Right lobe of liver (tissue), 4 donors: Measurements from ENCODE around the gene KATNAL1.

Experiments
- POLR2A ChIP-seq: fragments of 450-650 bp; IDR thresholded peaks from one replicate; pipeline ENCODE4 v1.6.1; 2017; ENCODE audit warnings: antibody characterized with exemption, mild to moderate bottlenecking
- TF ChIP-seq, protein P1 (sequence below), 4 donors: fragments of 200-600 bp in 3 of 4; fragments of 450-650 bp in 1 of 4; IDR thresholded peaks; one replicate each; pipeline versions ENCODE4 v1.5.1 to v1.8.0; 2016 to 2022; ENCODE audit warnings: antibody characterized with exemption in 4 of 4, mild to moderate bottlenecking in 2 of 4
- donor health status: DM: no; HTN: no; CAD: no.
- donor health status: DM: no; HTN: no; CAD: no.
- donor health status: DM: no; HTN: yes; CAD: no.

DNA sequence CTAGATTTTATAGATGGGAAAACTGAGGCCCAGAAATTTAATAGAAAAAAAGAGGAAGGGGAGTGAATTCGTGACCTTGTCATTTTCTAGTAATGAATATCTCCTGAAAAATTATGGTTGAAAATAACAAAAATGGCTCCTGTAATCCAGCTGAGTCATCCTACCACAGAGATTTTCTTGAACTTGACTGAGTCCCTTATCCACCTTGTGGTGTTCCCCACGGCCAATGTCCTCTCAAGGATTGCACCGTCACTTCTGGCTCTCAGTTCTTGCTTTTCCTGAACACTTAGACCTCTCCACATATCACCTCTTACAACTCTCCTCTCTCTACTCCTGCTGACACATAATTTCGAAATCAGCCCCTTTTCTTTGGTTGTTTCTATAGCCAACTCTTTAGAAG, 1.2 kb upstream of the KATNAL1 start:
- TF ChIP-seq, protein P1, sequence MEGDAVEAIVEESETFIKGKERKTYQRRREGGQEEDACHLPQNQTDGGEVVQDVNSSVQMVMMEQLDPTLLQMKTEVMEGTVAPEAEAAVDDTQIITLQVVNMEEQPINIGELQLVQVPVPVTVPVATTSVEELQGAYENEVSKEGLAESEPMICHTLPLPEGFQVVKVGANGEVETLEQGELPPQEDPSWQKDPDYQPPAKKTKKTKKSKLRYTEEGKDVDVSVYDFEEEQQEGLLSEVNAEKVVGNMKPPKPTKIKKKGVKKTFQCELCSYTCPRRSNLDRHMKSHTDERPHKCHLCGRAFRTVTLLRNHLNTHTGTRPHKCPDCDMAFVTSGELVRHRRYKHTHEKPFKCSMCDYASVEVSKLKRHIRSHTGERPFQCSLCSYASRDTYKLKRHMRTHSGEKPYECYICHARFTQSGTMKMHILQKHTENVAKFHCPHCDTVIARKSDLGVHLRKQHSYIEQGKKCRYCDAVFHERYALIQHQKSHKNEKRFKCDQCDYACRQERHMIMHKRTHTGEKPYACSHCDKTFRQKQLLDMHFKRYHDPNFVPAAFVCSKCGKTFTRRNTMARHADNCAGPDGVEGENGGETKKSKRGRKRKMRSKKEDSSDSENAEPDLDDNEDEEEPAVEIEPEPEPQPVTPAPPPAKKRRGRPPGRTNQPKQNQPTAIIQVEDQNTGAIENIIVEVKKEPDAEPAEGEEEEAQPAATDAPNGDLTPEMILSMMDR (IDR thresholded peaks at IDR 0.05) = no peak
- no peak for TF ChIP-seq POLR2A
